GM21447 (cell line): ENCODE results near the gene SYNE4.

ENCODE experiments used
- ATAC-seq: cut with Tn5 transposase; IDR thresholded peaks from one replicate; pipeline ENCODE4 v1.9.1; 2021; ENCODE audit not compliant: unreplicated experiment

The SYNE4 gene

GRCh38 chr19:36026091-36026876 is 17.7 kb upstream of the SYNE4 start:
- no peak for ATAC-seq

- no peak for ATAC-seq
Measured at GRCh38 chr19:36025541-36025940, 16.9 kb upstream of the SYNE4 start.

GRCh38 chr19:36023432-36023831 is 14.8 kb upstream of the SYNE4 start:
- ATAC-seq: no peak

GRCh38 chr19:36019061-36019670 is 10.6 kb upstream of the SYNE4 start:
- no peak for ATAC-seq

GRCh38 chr19:36014012-36014924 is 5.7 kb upstream of the SYNE4 start, which contains the start of gene ALKBH6:
TSS of gene ALKBH6 (minus strand) at chr19:36014213. CDS start at chr19:36013397, 816 bp downstream.
- ATAC-seq: peak; percentile 92

GRCh38 chr19:36013280-36014011 is 4.8 kb upstream of the SYNE4 start:
- no peak for ATAC-seq

GRCh38 chr19:36010402-36010801 is 1.8 kb upstream of the SYNE4 start:
- no peak for ATAC-seq

GRCh38 chr19:36009633-36010379 is 1.2 kb upstream of the SYNE4 start:
- ATAC-seq: no peak

- no peak for ATAC-seq
Measured at GRCh38 chr19:36009220-36009619, 607 bp upstream of the SYNE4 start.

GRCh38 chr19:36006955-36007354 is 1.7 kb downstream of the SYNE4 start:
- ATAC-seq: no peak

- no peak for ATAC-seq
Measured at GRCh38 chr19:36003284-36003683, 5.3 kb downstream of the SYNE4 start.

- no peak for ATAC-seq
Measured at GRCh38 chr19:36001605-36002004, 7.0 kb downstream of the SYNE4 start.

- no peak for ATAC-seq
Measured at GRCh38 chr19:35996777-35997176, 11.8 kb downstream of the SYNE4 start.

- peak; percentile 89 for ATAC-seq
Measured at GRCh38 chr19:35995048-35995993, 13.3 kb downstream of the SYNE4 start, which contains the start of gene SDHAF1. TSS of gene SDHAF1 (plus strand) at chr19:35995188. CDS start at chr19:35995275, 87 bp downstream.

GRCh38 chr19:35993923-35994598 is 14.6 kb downstream of the SYNE4 start:
- ATAC-seq: no peak

- ATAC-seq: no peak
Measured at GRCh38 chr19:35992907-35993765, 15.5 kb downstream of the SYNE4 start.

GRCh38 chr19:35991731-35992450 is 16.7 kb downstream of the SYNE4 start:
- ATAC-seq: no peak
